ENCODE results near the gene SLC16A5.
"Not testable (repeated sequence)": the region's sequence is repeated elsewhere in the genome, so short reads cannot be mapped to it uniquely, and the experiment has no call there.

The SLC16A5 gene

DNA sequence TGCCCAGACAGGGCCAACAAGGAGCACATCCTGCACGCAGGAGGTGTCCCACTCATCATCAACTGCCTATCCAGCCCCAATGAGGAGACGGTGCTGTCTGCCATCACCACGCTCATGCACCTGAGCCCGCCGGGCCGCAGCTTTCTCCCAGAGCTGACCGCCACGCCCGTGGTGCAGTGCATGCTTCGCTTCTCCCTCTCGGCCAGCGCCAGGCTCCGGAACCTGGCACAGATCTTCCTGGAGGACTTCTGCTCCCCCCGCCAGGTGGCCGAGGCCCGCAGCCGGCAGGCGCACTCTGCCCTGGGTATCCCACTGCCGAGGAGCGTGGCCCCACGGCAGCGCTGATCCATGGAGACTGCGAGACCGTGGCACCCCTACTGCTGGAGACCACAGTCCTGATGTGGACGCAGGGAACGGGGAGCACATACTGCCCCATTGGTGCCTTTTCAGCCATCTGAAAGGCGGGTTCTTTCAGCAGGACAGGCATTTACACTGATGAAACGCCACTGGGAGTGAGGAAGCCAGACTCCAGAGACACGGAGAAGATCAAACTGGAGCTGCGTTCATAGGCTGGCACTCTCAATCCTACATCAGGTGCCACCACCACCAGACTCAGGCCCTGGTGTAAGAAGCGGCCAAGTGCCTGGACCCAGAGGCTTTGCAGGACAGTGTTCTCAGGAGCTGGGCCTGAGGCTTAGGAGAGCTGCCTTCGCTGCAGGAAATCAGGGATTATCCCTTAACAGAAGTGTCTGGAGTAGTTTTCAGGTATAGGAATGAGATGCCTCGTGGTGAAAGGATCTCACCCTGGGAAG lies 41.1 kb downstream of the SLC16A5 start:
- DNase-seq (ENCODE audit: low read depth): no peak
- TF ChIP-seq, protein P1, sequence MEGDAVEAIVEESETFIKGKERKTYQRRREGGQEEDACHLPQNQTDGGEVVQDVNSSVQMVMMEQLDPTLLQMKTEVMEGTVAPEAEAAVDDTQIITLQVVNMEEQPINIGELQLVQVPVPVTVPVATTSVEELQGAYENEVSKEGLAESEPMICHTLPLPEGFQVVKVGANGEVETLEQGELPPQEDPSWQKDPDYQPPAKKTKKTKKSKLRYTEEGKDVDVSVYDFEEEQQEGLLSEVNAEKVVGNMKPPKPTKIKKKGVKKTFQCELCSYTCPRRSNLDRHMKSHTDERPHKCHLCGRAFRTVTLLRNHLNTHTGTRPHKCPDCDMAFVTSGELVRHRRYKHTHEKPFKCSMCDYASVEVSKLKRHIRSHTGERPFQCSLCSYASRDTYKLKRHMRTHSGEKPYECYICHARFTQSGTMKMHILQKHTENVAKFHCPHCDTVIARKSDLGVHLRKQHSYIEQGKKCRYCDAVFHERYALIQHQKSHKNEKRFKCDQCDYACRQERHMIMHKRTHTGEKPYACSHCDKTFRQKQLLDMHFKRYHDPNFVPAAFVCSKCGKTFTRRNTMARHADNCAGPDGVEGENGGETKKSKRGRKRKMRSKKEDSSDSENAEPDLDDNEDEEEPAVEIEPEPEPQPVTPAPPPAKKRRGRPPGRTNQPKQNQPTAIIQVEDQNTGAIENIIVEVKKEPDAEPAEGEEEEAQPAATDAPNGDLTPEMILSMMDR (conservative IDR thresholded peaks at IDR 0.05; ENCODE audit: low read length): no peak
- no peak overlapping the region for H3K4me3 ChIP-seq (ENCODE audit: low read length)

DNA sequence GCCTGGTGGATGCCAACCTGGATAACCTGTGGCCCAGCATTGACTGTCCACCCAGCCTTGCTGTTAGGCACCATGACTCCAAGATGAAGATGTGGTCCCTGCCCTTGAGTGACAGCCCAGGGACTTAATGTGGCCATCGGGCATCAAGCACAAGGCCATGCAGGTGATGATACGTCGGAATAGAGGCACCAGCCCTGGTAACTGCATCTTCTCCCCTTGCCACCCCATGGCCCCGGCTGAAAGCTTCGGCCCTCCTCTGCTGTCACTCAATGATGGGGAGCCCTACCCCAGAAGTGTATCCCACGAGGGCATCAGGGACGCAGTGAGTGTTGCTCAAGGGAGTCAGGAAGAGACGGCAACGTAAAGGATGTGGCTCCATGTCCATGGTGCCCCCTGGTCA lies 41.8 kb downstream of the SLC16A5 start:
- H3K4me3 ChIP-seq (ENCODE audit: low read length): no peak overlapping the region
- TF ChIP-seq, protein P1 (conservative IDR thresholded peaks at IDR 0.05; ENCODE audit: low read length): no peak

DNA sequence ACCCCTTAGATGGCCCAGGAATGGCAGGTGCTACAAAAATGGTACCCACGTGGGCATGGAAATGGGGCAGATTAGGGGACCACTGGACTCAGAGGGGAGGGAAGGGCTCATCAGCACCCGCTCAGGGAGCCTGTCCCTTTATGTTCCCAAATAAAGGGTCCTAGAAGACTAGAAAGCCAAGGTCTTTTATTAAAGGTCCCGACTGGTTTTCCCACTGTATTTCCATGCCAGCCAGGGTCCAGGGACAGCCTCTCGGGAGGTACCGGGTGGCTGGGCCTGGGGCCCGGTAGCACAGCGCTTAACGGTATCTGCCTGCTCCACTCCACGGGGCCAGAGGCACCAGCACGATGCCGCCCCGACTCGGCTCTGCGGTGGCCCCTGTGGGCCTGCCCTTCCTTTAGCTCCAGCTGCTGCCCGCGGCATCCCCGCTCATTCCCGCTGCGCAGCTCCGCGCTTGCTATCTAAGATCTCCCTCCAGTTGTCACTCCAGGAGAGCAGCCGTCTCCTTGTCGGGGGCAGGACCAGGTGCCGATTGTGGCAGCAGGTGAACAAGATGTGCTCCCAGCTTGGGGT lies 42.4 kb downstream of the SLC16A5 start:
- TF ChIP-seq, protein P1 (conservative IDR thresholded peaks at IDR 0.05; ENCODE audit: low read length): no peak
- no peak for DNase-seq (ENCODE audit: low read depth)
- peak overlapping the region; percentile 73 for H3K4me3 ChIP-seq (ENCODE audit: low read length)

More for the DNA sequence above, 41.8 kb downstream of the SLC16A5 start:
- DNase-seq (ENCODE audit: low read depth): no peak

GRCh38 chr17:75130632-75131277 lies 43.0 kb downstream of the SLC16A5 start:
- peak; percentile 50 for DNase-seq (ENCODE audit: low read depth)
- peak overlapping the region; percentile 73 for H3K4me3 ChIP-seq (ENCODE audit: low read length)
- TF ChIP-seq, protein P1 (conservative IDR thresholded peaks at IDR 0.05; ENCODE audit: low read length): peak; percentile 59

GRCh38 chr17:75131278-75132017 lies 43.7 kb downstream of the SLC16A5 start, which contains the start of gene NT5C:
TSS of gene NT5C (minus strand) at chr17:75131742. CDS start at chr17:75131707, 35 bp downstream.
- TF ChIP-seq, protein P1 (conservative IDR thresholded peaks at IDR 0.05; ENCODE audit: low read length): peak; percentile 47
- peak within 1 kb of the TSS; percentile 73 for H3K4me3 ChIP-seq (ENCODE audit: low read length)
- DNase-seq (ENCODE audit: low read depth): peak; percentile 78

DNA sequence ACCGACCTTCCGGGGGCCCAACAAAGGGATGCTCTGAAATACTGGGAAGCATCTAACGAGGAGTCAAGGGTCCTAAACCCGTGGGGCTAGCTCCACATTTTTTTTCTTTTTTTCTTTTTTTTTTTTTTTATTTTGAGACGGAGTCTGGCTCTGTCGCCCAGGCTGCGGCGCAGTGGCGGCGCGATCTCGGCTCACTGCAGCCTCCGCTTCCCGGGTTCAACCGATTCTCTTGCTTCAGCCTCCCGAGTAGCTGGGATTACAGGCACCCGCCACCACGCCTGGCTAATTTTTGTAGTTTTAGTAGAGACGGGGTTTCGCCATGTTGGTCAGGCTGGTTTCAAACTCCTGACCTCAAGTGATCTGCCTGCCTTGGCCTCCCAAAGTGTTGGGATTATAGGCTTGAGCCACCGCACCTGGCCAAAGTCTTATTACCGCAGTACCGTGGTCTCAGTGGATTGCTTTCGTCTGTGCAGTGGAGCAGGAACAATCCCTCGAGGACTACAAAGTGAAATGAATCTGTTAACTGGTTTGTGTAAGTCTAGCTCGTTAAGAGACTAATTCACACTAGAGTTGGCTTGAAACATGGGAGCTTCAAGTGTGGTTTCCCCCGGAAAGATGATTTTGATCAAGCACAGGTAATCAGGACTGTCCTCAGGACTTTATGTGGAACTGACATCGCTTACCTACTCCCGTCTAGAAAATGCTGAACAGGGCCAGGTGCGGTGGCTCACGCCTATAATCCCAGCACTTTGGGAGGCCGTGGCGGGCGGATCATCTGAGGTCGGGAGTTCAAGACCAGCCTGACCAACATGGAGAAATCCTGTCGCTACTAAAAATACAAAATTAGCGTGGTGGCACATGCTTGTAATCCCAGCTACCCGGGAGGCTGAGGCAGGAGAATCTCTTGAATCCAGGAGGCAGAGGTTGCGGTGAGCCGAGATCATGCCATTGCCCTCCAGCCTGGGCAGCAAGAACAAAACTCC lies 44.6 kb downstream of the SLC16A5 start:
- DNase-seq (ENCODE audit: low read depth): not testable (repeated sequence)
- peak overlapping the region; percentile 73 for H3K4me3 ChIP-seq (ENCODE audit: low read length)
